GM23248 (cell line): ENCODE data around the gene TGOLN2. TPM values are rescaled to one million over a fixed set of nuclear protein-coding genes. Genes with fewer than 3 reads are reported as not detected.
A peak's percentile ranks its signal among the peaks of the same experiment; 100 is the strongest.
"Not testable (repeated sequence)": the region's sequence is repeated elsewhere in the genome, so short reads cannot be mapped to it uniquely, and the experiment has no call there.

ENCODE experiments used
- DNase-seq: peaks from one replicate; pipeline ENCODE4 v3.0.0-alpha.2; 2015
- H2AFZ ChIP-seq: fragments of 200-600 bp; sonication (generic); 2 replicates; pipeline ENCODE4 v1.6.1; 2016; ENCODE audit warnings: antibody characterized with exemption
- H3F3A ChIP-seq: fragments of 200-600 bp; sonication (generic); 2 replicates; pipeline ENCODE4 v1.6.1; 2016; ENCODE audit warnings: mild to moderate bottlenecking, antibody characterized with exemption, mixed run types; ENCODE audit not compliant: insufficient read depth
- H3K27ac ChIP-seq: fragments of 200-600 bp; sonication (generic); 2 replicates; pipeline ENCODE4 v1.5.1; 2016; ENCODE audit warnings: mild to moderate bottlenecking
- H3K27me3 ChIP-seq: fragments of 200-600 bp; sonication (generic); replicated peaks from 2 replicates; pipeline ENCODE4 v1.6.1; 2016; ENCODE audit warnings: mild to moderate bottlenecking; ENCODE audit not compliant: insufficient read depth
- H3K36me3 ChIP-seq: fragments of 200-600 bp; sonication (generic); 2 replicates; pipeline ENCODE4 v1.6.1; 2016; ENCODE audit warnings: low read depth, mild to moderate bottlenecking
- H3K4me1 ChIP-seq: fragments of 200-600 bp; sonication (generic); 2 replicates; pipeline ENCODE4 v1.6.1; 2016; ENCODE audit warnings: mild to moderate bottlenecking; ENCODE audit not compliant: insufficient read depth
- H3K4me2 ChIP-seq: fragments of 200-600 bp; sonication (generic); one replicate; pipeline ENCODE4 v1.6.1; 2016; ENCODE audit warnings: mild to moderate bottlenecking; ENCODE audit not compliant: unreplicated experiment
- H3K4me3 ChIP-seq: fragments of 200-600 bp; sonication (generic); 2 replicates; pipeline ENCODE4 v1.5.1; 2016; ENCODE audit warnings: mild to moderate bottlenecking
- H3K79me2 ChIP-seq: fragments of 200-600 bp; sonication (generic); 2 replicates; pipeline ENCODE4 v1.6.1; 2016; ENCODE audit warnings: mild to moderate bottlenecking; ENCODE audit not compliant: insufficient read depth
- H3K9ac ChIP-seq: fragments of 200-600 bp; sonication (generic); 2 replicates; pipeline ENCODE4 v1.6.1; 2016; ENCODE audit warnings: mild to moderate bottlenecking
- H3K9me2 ChIP-seq: fragments of 200-600 bp; sonication (generic); 2 replicates; pipeline ENCODE4 v1.6.1; 2016; ENCODE audit warnings: mixed run types, mild to moderate bottlenecking, moderate library complexity; ENCODE audit not compliant: insufficient read depth
- H3K9me3 ChIP-seq: fragments of 200-600 bp; sonication (generic); one replicate; pipeline ENCODE4 v1.6.1; 2017; ENCODE audit warnings: low read depth
- H4K20me1 ChIP-seq: fragments of 200-600 bp; sonication (generic); 2 replicates; pipeline ENCODE4 v1.6.0; 2016; ENCODE audit not compliant: insufficient read depth
- EZH2 ChIP-seq: fragments of 200-600 bp; sonication (generic); IDR thresholded peaks from 2 replicates; pipeline ENCODE4 v1.6.1; 2018; ENCODE audit warnings: antibody characterized with exemption, mild to moderate bottlenecking; ENCODE audit not compliant: insufficient read depth, poor library complexity, severe bottlenecking
- EZH2phosphoT487 ChIP-seq: fragments of 200-600 bp; sonication (generic); IDR thresholded peaks from 2 replicates; pipeline ENCODE4 v1.6.1; 2018; ENCODE audit warnings: antibody characterized with exemption, moderate library complexity, mild to moderate bottlenecking, low read depth; ENCODE audit not compliant: insufficient read depth
- WGBS, 2 experiments: methylation state at CpG; one replicate each; pipeline ENCODE4 v1.1.6; 2015 to 2017; ENCODE audit warnings: low lambda C conversion rate in 2 of 2, low coverage in 1 of 2; ENCODE audit errors: missing lambda C conversion rate in 2 of 2; 5-methylcytosine and 5-hydroxymethylcytosine counted together
- in situ Hi-C: fragments of 300-500 bp; cut with MboI; formaldehyde crosslinking; loops from 2 replicates; pipeline ENCODE4 v1.15.0; 2020
- polyA plus RNA-seq: library from polyadenylated mRNA; unstranded; fragments of >200 nt; fragmentation: Nextera tagmentation; extraction: Ambion mirVana; gene quantifications from 2 replicates; pipeline ENCODE4 v1.2.1, GENCODE V29; 2016
- total RNA-seq: library from RNA; depleted of rRNA; stranded (reverse); fragments of >200 nt; shearing (Covaris generic); gene quantifications from 2 replicates; pipeline ENCODE4 v1.2.3, GENCODE V29; 2014

Gene TGOLN2
- total and polyA plus RNA-seq, 2 experiments from 2014 or later, result 96.8 to 118 TPM

DNA sequence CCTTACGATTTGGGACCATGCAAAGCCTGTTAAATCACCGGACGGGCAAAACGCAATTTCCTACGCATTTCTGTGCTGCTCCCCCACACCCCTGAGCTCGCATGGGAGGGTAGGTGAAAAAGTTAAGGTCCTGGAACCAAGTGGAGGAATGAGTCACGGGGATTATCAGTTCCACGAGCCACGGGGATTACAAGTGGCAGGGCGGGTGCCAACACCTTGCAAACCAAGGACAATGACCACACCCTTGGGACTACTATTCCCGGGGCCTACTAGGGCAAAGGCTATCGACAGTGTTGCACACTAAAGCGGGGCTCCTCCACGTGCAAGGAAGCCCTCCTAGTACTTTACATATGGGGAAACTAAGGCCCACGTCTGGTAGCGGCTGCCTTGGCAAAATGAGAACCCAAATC is 26.1 kb upstream of the TGOLN2 start:
- in situ Hi-C loops, result no loop called here
- DNase-seq, result peak; percentile 75
- WGBS, 2 experiments, result 2 to 3% methylated on average over 15 to 16 of the region's 16 CpGs

DNA sequence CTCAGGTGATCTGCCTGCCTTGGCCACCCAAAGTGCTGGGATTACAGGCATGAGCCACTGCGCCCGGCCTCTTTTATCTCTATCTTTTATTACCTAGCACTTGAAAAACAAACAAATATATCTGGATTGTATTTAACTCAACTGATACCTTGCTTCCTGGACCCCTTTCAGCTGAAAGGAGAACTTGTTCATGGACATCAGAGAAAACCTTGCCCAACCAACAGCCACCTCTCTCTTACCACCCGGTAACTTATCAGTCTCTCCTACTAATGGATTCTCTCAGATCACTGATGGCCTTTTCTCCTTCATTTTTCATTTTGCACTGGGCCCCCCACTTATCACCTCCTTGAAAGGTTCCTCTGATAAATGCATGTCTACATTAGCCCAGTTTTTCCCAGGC is 19.8 kb upstream of the TGOLN2 start:
- 98 to 100% methylated on average over 3 of the region's 3 CpGs for WGBS, 2 experiments
- Histone ChIP-seq H2AFZ (no peak overlapping the region), H3K4me2 (no peak overlapping the region), H3K9me3 (no peaks in the 10 kb centered on the region), H3K27me3 (no peaks in the 10 kb centered on the region), H3K4me3 (no peak overlapping the region), H3K27ac (no peak overlapping the region), H3K9me2 (no peaks in the 10 kb centered on the region), H3K9ac (no peak overlapping the region), H3K4me1 (no peaks in the 10 kb centered on the region), H4K20me1 (no peaks in the 10 kb centered on the region), H3K79me2 (peaks cover 7% of the 10 kb centered on the region), H3K36me3 (peaks cover 4% of the 10 kb centered on the region; the same call in 1 of the 2 replicates), H3F3A (no peaks in the 10 kb centered on the region)
- no peak for DNase-seq
- TF ChIP-seq EZH2 (no peak), EZH2phosphoT487 (no peak)
- in situ Hi-C loops, result no loop called here

More for the DNA sequence above, 26.1 kb upstream of the TGOLN2 start:
- H3K27me3 ChIP-seq, result no peaks in the 10 kb centered on the region
- H3K4me3 ChIP-seq, result peak overlapping the region; percentile 96
- peak overlapping the region; percentile 98 for H2AFZ ChIP-seq
- peak overlapping the region; percentile 57 for H3K27ac ChIP-seq
- peaks cover 24% of the 10 kb centered on the region; the same call in 1 of the 2 replicates for H3K4me1 ChIP-seq
- no peaks in the 10 kb centered on the region for H4K20me1 ChIP-seq
- H3K9me2 ChIP-seq, result no peaks in the 10 kb centered on the region
- H3K36me3 ChIP-seq, result 0 out of 2 replicates have a peak, but pooled peaks cover 5% of the 10 kb centered on the region
- TF ChIP-seq EZH2 (no peak), EZH2phosphoT487 (no peak)
- no peaks in the 10 kb centered on the region for H3K9me3 ChIP-seq
- H3K4me2 ChIP-seq, result peak overlapping the region; percentile 94
- H3K79me2 ChIP-seq, result peaks cover 60% of the 10 kb centered on the region
- H3K9ac ChIP-seq, result peak overlapping the region; percentile 90
- H3F3A ChIP-seq, result no peaks in the 10 kb centered on the region

DNA sequence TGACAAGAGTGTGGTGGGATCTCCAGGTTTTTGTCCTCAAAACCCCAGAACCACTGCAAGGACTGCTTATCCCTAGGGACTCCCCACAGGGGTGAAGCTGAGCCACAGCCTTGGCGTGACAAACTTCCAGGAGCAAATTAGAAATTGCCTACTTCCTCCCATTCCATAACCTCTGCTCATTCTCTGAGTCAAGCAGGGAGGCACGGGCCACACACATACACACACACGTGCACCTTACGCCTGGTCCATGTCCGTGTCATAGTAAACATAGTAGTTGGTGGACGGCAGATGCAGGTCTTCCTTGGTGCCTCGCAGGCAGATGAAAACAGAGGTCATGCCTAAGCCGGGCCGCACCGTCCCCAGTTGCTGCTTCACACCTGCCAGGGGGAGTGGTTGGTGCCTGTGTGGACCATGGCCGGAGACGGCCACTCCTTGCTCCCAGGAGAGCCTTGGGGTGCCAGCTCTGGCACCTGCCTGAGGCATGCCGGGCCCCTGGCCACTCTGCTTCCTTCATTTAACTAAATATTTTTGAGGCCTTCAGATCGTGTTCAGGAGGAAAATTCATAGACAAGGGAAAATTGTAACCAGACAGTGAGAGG is 16.7 kb upstream of the TGOLN2 start:
- peaks cover 9% of the 10 kb centered on the region; the same call in 1 of the 2 replicates for H3F3A ChIP-seq

DNA sequence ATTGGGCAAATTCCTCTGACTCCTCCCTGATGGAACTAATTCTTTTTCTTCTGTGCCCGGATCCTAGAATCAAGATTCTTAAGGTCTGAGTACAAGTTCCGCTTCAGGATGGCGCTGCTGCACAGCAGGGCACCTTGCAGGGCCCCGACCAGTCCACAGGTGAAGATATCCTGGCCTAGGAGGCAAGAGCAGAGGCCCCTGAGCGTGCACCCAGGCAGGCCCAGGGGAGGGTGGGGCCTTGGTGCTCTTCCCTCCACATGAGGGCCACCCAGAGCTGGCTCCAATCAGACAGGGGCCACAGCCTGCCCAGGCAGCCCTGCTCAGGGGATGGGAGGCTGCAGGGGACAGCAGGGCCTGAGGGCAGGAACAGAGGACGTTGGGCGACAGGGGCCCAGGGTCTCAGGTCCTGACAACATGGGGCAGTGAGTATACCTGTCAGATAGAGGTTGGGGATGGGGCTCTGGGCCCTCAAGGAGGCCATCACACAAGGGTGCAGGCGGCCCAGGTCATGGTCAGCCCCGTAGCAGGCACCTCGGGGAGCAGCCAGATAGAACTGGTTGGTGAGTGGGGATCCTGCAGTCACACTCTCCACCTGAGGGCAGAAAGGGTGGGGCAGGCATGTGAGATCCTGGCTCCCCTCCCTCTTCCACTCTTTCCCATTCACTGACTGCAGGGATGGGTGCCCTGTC is 15.6 kb upstream of the TGOLN2 start:
- H3K36me3 ChIP-seq, H3K4me3 ChIP-seq, H2AFZ ChIP-seq, H3K27me3 ChIP-seq, in situ Hi-C loops, H3K79me2 ChIP-seq, DNase-seq, H3K9me2 ChIP-seq, H3K4me1 ChIP-seq, H3F3A ChIP-seq, H3K27ac ChIP-seq, H3K9me3 ChIP-seq, H3K4me2 ChIP-seq, H3K9ac ChIP-seq, H4K20me1 ChIP-seq: not testable (repeated sequence)
- WGBS, 2 experiments, result 79 to 84% methylated on average over 8 to 9 of the region's 10 CpGs

More for the DNA sequence above, 16.7 kb upstream of the TGOLN2 start:
- H3K4me1 ChIP-seq, result 0 out of 2 replicates have a peak, but pooled peaks cover 5% of the 10 kb centered on the region
- no peak overlapping the region for H3K4me3 ChIP-seq
- peaks cover 4% of the 10 kb centered on the region; the same call in 1 of the 2 replicates for H3K36me3 ChIP-seq
- in situ Hi-C loops, result no loop called here
- H3K79me2 ChIP-seq, result no peaks in the 10 kb centered on the region
- DNase-seq, result peak; percentile 15
- no peaks in the 10 kb centered on the region for H4K20me1 ChIP-seq
- no peak overlapping the region for H3K27ac ChIP-seq
- no peak overlapping the region for H2AFZ ChIP-seq
- no peaks in the 10 kb centered on the region for H3K27me3 ChIP-seq
- 76 to 81% methylated on average over 14 of the region's 14 CpGs for WGBS, 2 experiments
- no peak overlapping the region for H3K4me2 ChIP-seq
- no peaks in the 10 kb centered on the region for H3K9me3 ChIP-seq
- H3K9ac ChIP-seq, result no peak overlapping the region
- no peak for TF ChIP-seq EZH2
- no peak for TF ChIP-seq EZH2phosphoT487
- H3K9me2 ChIP-seq, result no peaks in the 10 kb centered on the region
